Skin epidermis (tissue), 12 donors: ENCODE data around the gene STEAP3.
"Not testable (repeated sequence)": the region's sequence is repeated elsewhere in the genome, so short reads cannot be mapped to it uniquely, and the experiment has no call there.

Source experiments
- H3K27ac ChIP-seq, 21 experiments: fragments of 200-600 bp; sonication (generic) in 11 of 21; one replicate each; pipeline ENCODE4 v1.5.0; 2020; ENCODE audit warnings: mild to moderate bottlenecking in 3 of 21, inconsistent platforms in 2 of 21, moderate library complexity in 2 of 21
- H3K4me3 ChIP-seq, 7 experiments: fragments of 200-600 bp; sonication (generic) in 2 of 7; one replicate each; pipeline ENCODE4 v1.5.0; 2020; ENCODE audit warnings: inconsistent platforms in 2 of 7, mild to moderate bottlenecking in 2 of 7, moderate library complexity in 1 of 7

The STEAP3 gene

DNA sequence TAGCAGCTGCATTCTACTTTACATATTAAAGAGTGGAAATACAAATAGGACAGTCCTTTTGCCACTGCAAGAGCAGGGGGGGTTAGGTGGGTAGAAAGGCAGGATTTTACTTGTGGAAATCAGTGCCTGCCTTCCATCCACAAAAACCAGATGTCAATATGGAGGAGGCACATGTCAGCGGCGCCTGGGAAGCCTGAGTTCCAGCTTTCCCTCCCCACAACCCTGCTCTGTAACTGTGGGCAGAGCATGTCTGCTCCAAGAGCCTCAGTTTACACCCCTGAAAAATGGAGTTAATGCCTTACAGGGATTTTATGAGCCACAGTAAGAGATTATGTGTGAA is 32.9 kb downstream of the STEAP3 start:
- H3K27ac ChIP-seq, result peak overlapping the region in 2 of 21 experiments; percentile 21 to 48

DNA sequence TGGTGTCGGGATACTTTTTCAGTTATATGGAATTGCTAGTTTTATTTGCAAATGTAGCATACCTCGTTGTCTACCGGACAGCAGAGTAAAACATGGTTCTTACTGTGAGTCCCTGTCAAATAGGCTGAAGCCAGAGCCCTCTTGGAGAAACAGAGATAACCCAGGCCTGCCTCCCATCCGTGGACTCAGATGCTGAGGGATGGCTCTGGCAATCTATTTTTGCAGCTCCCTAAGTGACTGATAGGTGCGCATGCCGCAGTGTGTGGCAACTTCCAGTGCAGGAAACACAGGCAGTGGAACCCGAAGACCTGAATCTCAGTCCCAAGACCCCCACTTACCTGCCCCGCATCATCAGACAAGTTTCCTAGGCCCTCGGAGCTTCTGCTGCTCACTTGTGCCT is 33.6 kb downstream of the STEAP3 start:
- no peak overlapping the region for H3K4me3 ChIP-seq
- no peak overlapping the region for H3K27ac ChIP-seq

More for the DNA sequence above, 32.9 kb downstream of the STEAP3 start:
- H3K4me3 ChIP-seq, result no peak overlapping the region

DNA sequence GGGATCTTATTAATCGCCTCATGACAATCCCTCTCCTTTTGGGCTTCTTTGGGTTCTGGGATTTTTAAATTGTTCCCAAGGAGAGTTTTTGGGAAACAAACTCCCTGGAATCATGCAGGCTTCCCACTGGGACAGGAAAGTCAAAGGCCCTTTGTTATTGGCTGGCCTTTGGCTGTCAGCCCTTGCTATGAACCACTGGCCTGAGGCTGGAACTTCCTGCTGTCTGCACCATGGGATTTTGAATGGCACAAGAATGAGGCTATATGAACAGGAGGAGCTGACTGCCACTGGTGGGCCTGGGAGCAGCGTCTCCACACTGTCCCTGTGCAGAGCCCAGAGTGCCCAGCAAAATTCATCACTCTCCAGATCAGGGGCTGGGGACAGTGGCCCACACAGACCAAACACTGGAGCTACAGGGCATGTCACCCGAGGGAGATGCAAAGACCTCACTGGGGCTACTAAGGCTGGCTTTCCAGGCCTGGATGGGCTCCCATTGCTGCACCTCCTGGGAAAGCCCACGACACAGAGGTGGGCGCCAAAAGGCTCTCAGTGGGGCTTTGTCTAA is 35.7 kb downstream of the STEAP3 start:
- no peak overlapping the region for H3K4me3 ChIP-seq
- no peak overlapping the region for H3K27ac ChIP-seq

DNA sequence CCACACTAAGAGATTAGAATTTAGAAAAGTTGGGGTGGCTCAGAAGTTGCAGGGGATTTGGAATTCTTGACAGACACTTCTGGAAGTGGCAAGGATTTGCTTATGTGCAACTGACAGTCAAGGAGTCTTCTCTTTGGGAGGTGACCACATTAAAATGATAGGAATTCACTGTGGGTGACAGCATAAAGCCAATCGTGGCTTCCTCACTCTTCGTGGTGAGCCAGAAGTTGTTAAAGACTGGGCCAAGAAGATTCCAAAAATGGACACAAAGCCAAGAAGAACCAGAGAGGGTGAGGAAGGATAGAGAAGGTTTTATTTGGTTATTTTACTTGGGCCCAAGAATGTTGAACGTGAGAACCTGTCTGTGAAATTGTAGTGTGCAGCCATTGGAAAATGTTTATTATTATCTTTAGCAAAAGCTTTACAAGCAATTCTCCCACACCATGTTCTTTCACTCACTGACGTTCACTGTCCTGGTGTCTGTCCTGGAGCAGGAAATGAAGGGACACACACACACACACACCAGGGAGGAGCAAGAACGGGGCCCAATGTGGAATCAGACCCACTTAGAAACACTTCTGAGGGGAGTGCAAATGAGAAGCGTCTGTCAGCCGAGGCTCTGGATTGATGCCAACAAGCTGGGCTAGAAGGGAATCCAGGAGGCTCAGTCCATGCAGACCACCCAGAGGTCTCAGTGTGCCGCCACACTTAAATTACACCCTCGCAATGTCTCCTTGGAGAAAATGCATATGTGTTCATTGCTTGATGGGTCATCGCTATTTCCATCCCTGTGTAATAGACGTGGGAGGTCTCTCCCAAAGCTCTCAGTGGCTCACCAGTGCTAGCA is 37.2 kb downstream of the STEAP3 start:
- Histone ChIP-seq H3K27ac (no peak overlapping the region), H3K4me3 (no peak overlapping the region)

DNA sequence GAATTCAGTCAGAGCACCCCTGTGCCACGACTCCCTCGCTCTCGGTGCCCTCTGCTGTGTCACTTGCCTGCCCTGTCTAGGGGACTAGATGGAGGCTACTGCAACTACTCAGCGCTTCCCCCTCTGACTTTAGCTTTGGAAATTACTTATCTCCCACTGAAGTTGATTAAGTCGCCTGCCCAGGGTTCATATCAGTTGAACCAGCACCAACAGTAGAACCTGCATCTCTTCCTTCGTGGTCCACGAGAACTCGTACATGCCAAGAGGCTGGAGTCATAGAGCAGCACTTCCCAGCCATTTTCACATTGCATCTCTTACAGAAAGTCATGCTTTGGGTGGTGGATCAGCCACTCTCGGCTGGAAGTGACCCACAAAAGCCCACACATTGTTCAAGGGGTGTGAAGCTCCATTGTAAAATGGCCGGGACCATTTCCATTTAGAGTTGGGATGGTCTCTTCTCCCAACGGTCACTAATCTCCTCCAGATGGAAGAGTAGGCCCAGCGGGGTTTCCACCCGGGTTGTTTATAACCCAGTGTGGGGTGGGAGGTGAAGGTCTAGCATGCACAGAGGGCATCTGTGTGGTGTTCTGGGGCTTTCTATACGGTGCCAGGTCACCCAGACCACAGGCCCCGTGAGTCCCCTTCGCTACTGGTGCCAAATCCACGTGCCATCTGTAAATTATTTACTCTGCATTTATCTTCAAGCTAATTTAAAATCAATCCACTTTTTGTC is 38.0 kb downstream of the STEAP3 start:
- no peak overlapping the region for H3K4me3 ChIP-seq
- no peak overlapping the region for H3K27ac ChIP-seq

DNA sequence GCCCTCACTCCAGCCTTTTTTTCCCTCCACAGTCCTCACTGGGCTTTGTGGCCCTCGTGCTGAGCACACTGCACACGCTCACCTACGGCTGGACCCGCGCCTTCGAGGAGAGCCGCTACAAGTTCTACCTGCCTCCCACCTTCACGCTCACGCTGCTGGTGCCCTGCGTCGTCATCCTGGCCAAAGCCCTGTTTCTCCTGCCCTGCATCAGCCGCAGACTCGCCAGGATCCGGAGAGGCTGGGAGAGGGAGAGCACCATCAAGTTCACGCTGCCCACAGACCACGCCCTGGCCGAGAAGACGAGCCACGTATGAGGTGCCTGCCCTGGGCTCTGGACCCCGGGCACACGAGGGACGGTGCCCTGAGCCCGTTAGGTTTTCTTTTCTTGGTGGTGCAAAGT is 39.4 kb downstream of the STEAP3 start:
- no peak overlapping the region for H3K4me3 ChIP-seq

DNA sequence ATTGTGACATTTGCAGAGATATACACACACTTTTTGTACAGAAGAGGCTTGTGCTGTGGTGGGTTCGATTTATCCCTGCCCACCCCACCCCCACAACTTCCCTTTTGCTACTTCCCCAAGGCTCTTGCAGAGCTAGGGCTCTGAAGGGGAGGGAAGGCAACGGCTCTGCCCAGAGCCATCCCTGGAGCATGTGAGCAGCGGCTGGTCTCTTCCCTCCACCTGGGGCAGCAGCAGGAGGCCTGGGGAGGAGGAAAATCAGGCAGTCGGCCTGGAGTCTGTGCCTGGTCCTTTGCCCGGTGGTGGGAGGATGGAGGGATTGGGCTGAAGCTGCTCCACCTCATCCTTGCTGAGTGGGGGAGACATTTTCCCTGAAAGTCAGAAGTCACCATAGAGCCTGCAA is 40.0 kb downstream of the STEAP3 start:
- Histone ChIP-seq H3K27ac (no peak overlapping the region), H3K4me3 (no peak overlapping the region)

More for the DNA sequence above, 39.4 kb downstream of the STEAP3 start:
- no peak overlapping the region for H3K27ac ChIP-seq

DNA sequence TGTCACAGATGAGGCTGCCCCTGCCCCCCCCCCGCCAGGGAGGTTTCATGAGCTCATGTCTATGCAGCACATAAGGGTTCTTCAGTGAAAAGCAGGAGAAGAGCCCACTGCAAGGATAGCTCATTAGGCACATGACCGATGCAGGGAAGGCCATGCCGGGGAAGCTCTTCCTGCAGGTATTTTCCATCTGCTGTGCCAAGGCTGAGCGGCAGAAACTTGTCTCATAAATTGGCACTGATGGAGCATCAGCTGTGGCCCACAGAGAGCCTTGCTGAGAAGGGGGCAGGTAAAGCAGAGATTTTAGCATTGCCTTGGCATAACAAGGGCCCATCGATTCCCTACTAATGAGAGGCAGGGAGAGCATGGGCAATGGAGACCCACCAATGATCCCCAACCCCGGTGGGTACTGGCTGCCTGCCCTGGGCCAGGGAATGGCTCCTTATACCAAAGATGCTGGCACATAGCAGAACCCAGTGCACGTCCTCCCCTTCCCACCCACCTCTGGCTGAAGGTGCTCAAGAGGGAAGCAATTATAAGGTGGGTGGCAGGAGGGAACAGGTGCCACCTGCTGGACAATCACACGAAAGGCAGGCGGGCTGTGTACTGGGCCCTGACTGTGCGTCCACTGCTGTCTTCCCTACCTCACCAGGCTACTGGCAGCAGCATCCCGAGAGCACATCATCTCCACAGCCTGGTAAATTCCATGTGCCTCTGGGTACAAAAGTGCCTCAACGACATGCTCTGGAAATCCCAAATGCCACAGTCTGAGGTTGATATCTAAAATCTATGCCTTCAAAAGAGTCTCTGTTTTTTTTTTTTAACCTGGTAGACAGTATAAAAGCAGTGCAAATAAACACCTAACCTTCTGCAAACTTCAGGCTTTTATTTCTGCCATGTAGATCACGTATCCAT is 41.4 kb downstream of the STEAP3 start:
- Histone ChIP-seq H3K4me3 (no peak overlapping the region), H3K27ac (no peak overlapping the region)

DNA sequence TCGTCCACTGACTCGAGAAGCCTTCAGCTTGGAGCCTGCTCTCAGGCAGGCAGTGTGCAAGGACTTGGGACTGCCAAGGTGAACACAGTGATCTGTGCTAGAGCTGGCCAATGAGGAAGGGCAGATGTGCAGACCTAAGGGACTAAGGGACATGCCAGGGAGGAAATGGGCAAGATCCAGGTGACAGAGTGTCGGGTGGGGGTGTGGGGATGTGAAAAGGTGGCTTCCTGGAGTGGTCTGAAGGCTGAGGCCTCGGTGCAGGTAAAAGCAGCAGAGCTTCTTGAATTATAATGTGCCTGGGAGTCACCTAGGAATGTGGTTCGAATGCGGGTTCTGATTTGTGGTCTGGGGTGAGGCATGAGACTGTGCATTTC is 42.0 kb downstream of the STEAP3 start:
- Histone ChIP-seq H3K4me3 (no peak overlapping the region), H3K27ac (no peak overlapping the region)

DNA sequence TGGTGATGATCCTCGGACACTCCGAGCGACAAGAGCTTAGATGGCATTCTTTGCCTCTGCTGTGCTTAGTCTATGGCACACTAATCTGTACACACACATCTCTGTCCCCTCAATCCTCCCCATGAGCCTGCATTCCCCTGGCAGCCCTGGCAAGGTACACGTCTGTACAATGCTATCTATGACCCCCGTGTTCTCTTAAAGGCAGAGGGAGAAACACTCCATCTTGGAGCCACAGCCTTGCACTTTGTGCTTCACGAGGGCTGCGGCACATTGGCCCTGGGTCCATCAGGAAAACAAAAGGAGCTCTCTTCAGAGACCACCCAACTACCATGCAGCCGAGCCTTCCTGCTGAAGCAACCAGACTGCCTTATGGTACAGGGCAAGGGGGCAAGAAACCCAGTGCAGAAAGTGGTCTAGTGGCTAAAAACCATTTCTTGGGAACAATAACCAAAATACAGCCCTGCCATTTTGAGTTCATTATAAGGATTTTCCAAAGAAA is 42.5 kb downstream of the STEAP3 start:
- no peak overlapping the region for H3K4me3 ChIP-seq
- no peak overlapping the region for H3K27ac ChIP-seq

DNA sequence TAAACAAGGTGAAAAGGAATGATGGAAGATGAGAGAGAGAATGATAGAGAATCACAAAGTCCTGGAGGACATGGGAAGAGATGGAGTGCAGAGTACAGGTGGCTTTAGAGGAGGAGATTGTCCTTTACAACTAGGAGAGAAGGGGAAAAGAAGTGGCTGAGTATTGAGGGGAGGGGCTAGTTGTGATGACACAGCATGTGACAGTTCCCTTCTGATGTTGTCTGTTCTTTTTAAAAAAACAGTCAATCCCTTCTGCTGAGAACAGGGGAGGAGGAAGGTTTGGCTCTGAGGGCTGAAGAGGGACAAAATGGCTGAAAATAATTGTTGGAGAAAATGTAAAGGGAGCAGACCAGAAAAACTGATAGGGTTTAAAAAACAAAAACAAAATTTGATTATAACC is 44.0 kb downstream of the STEAP3 start:
- Histone ChIP-seq H3K4me3 (no peak overlapping the region), H3K27ac (no peak overlapping the region)

DNA sequence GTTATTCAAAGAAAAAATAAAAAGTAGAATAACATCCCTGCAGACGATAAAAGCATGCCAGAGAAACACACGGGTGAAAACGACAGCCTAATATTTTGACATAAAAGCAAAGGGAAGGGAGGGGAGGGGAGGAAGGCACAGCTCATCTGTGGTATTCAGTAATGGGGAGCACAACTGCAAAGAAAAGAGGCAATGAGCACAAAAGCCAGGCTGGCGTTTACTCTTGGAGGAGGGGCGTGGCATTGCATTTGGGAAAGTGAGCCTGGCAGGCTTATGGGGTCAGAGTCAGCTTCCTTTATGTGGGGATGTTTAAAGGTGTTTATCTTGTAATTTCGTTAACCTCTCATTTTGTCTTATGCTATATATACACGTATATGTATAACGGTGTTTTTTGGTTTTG is 53.2 kb downstream of the STEAP3 start:
- no peak overlapping the region for H3K4me3 ChIP-seq
- no peak overlapping the region for H3K27ac ChIP-seq

DNA sequence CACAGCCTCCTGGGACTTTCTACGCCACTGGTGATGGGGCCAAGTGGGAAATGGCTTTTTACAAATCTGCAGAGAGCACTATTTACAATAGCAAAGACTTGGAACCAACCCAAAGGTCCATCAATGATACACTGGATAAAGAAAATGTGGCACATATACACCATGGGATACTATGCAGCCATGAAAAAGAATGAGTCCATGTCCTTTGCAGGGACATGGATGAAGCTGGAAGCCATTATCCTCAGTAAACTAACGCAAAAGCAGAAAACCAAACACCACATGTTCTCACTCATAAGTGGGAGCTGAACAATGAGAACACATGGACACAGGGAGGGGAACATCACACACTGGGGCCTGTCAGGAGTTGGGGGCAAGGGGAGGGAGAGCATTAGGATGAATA is 54.8 kb downstream of the STEAP3 start:
- H3K27ac ChIP-seq, result not testable (repeated sequence)

DNA sequence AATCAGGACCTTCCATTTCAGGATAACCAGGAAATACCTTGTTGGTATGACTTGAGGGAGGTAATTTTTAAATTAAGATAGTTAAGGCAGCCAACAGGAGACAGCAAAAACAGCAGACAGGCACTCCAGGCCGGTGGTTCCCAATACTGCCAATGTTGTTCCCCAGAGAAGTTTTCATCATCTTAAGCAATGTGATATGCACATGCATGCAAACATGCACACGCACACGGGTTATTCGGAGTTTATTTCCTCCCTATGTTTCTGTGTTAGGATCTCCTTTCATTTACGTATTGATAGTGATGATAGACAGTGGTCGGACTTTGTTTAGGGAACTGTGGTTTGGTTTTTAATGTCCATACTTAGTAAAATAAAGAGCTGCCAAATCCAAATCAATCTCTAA is 55.3 kb downstream of the STEAP3 start:
- no peak overlapping the region for H3K27ac ChIP-seq
- no peak overlapping the region for H3K4me3 ChIP-seq

More for the DNA sequence above, 54.8 kb downstream of the STEAP3 start:
- H3K4me3 ChIP-seq, result not testable (repeated sequence)

DNA sequence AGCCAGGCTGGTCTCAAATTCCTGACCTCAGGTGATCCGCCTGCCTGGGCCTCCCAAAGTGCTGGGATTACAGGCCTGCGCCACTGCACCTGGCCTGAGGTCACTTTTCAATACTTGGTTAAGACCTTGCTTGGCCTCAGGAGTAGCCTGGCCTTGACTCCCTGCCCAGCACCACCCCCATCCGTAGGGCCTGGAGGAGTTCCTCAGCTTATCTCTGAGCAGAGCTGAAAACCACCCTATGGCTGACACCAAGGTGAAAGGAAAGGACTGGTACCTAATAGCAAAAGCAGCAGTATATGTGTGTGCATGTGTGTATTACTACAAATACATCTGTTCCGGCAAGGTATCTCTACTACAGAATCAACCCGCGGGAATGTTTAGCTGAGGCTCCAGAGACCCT is 56.0 kb downstream of the STEAP3 start:
- H3K27ac ChIP-seq, result no peak overlapping the region
- H3K4me3 ChIP-seq, result no peak overlapping the region

DNA sequence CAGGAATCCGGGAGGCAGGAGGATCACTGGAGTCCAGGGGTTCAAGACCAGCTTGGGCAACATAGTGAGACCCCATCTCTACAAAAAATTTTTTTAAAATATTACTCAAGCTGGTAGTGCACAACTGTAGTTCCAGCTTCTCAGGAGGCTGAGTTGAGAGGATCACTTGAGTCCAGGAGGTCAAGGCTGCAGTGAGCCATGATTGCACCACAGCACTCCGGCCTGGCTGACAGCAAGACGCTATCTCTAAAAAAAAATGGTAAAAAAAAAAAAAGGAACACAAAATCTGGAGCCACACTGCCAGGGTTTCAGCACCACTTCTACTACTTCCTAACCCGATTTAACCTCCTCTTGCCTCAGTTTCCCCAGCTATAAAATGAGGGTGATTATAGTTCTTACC is 57.0 kb downstream of the STEAP3 start:
- Histone ChIP-seq H3K4me3 (no peak overlapping the region), H3K27ac (no peak overlapping the region)

DNA sequence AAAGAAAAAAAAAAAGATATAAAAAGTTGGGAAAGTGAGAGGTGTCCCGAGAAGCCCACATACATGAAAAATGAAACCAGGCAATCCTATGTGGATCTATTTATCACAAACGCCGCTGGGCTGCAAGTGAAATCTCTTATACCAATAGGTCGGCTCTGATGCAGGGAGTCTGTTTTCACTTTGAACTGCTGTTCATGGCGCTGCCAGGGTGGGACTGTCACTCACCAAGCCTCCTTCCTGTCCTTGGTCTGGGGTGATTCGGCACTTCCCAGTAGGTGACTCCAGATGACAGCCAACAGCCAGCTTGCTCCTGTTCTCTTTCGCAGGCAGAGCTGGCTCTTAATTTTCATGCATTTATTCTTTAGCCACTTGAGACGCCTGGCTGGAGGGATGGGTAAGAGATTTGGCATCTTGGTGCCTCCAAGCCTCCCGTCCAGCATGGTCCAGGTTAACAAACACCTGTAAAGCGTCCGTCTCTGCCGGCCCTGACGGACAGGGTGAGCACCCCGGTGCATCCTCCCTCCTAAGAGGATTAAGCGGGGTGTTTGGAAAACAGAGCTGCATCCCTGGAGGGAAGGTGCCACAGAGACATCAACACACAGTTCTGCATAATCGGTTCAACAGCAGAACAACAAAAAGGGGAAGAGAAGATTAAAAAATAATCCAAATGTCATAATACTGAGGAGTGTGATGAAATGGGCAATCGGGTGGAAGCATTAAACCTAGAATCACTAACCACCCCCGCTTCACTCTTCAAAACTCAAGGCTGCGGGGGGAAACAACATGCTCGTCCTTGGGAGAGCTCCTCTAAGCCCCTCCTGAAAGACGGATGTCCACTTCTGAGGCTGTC is 58.7 kb downstream of the STEAP3 start:
- no peak overlapping the region for H3K4me3 ChIP-seq
- peak overlapping the region in 12 of 21 experiments; percentile 57 to 82 (median 75) for H3K27ac ChIP-seq

DNA sequence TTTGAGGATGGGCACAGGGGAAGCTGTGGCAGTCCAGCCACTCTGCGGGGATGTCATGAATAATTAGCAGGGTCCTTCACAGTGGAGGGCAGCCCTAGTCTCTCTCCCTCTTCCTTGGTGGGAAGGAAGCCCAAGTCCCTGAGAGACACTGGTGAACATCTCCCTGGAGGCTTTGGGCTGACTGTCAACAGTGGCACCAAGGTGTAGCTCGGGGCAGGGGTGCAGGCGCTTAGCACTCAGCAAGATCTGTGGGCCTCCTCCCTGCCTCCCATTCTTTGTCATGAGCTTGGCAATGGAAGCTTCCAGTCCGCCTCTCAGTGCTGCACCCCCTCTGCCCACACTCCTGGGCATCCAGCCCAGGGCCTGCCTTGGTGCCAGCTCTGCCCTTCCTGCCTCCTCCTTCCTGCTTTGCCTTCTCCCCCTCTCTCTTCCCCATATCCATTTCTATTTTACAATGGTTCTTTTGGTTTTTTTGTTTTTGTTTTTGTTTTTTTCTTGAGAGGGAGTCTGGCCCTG is 59.4 kb downstream of the STEAP3 start:
- Histone ChIP-seq H3K4me3 (no peak overlapping the region), H3K27ac (peak overlapping the region in 20 of 21 experiments; percentile 7 to 82 (median 75))
